CD1c-positive myeloid dendritic cell (primary cell): ENCODE results near the gene CFAP68.
A peak's percentile ranks its signal among the peaks of the same experiment; 100 is the strongest.
"Not testable (repeated sequence)": the region's sequence is repeated elsewhere in the genome, so short reads cannot be mapped to it uniquely, and the experiment has no call there.

ENCODE experiments used
- DNase-seq: peaks from one replicate; pipeline ENCODE4 v3.0.0-alpha.2; 2016; ENCODE audit errors: extremely low spot score

The CFAP68 gene

GRCh38 chr11:111870522-111870885, 8.8 kb upstream of the CFAP68 start:
- DNase-seq: peak; percentile 35

- peak; percentile 76 for DNase-seq
Observed at GRCh38 chr11:111870886-111871692, 8.3 kb upstream of the CFAP68 start, which contains the start of gene ALG9. TSS of gene ALG9 (minus strand) at chr11:111871581. CDS start at chr11:111871482, 99 bp downstream.

GRCh38 chr11:111871693-111872161, 7.6 kb upstream of the CFAP68 start:
- no peak for DNase-seq

- DNase-seq: peak; percentile 32
Observed at GRCh38 chr11:111878385-111878848, 924 bp upstream of the CFAP68 start.

- no peak for DNase-seq
Observed at GRCh38 chr11:111879637-111879960, 258 bp downstream of the CFAP68 start.

GRCh38 chr11:111882202-111882601, 2.9 kb downstream of the CFAP68 start:
- DNase-seq: no peak

GRCh38 chr11:111885053-111885452, 5.7 kb downstream of the CFAP68 start:
- DNase-seq: not testable (repeated sequence)

GRCh38 chr11:111886032-111886431, 6.7 kb downstream of the CFAP68 start:
- no peak for DNase-seq

- DNase-seq: no peak
Observed at GRCh38 chr11:111886844-111887243, 7.5 kb downstream of the CFAP68 start.

GRCh38 chr11:111905411-111905810, 26.1 kb downstream of the CFAP68 start:
- DNase-seq: no peak

GRCh38 chr11:111906680-111907079, 27.3 kb downstream of the CFAP68 start:
- DNase-seq: no peak

GRCh38 chr11:111908639-111909305, 29.4 kb downstream of the CFAP68 start:
- DNase-seq: no peak

GRCh38 chr11:111909378-111909777, 30.0 kb downstream of the CFAP68 start:
- DNase-seq: no peak

- no peak for DNase-seq
Observed at GRCh38 chr11:111910676-111911562, 31.6 kb downstream of the CFAP68 start.

GRCh38 chr11:111911563-111912401, 32.4 kb downstream of the CFAP68 start, which contains the start of gene CRYAB:
TSS of gene CRYAB (minus strand) at chr11:111911770. CDS start at chr11:111911724, 46 bp downstream.
- no peak for DNase-seq

- DNase-seq: no peak
Observed at GRCh38 chr11:111912535-111912934, 33.2 kb downstream of the CFAP68 start, which contains the start of gene HSPB2. TSS of gene HSPB2 (plus strand) at chr11:111912734. CDS start at chr11:111912830, 96 bp downstream.

- no peak for DNase-seq
Observed at GRCh38 chr11:111913031-111913861, 33.9 kb downstream of the CFAP68 start.

- no peak for DNase-seq
Observed at GRCh38 chr11:111913997-111914396, 34.7 kb downstream of the CFAP68 start.

GRCh38 chr11:111916768-111917167, 37.4 kb downstream of the CFAP68 start:
- no peak for DNase-seq

GRCh38 chr11:111917312-111917711, 38.0 kb downstream of the CFAP68 start:
- no peak for DNase-seq
